Tibial artery (tissue), 4 donors: ENCODE data around the gene ANGPTL2.
A peak's percentile ranks its signal among the peaks of the same experiment; 100 is the strongest.

ENCODE experiments used
- DNase-seq, 2 donors: peaks; one replicate each; pipeline ENCODE4 v3.0.0-alpha.2; 2019
- H3K27ac ChIP-seq, 2 donors: fragments of 200-600 bp; sonication (generic) in 1 of 2; 1 replicate in 1 of 2; 2 replicates in 1 of 2; pipeline ENCODE4 v1.5.1; 2018 to 2019; ENCODE audit warnings: mild to moderate bottlenecking in 1 of 2
- H3K27me3 ChIP-seq, 2 donors: fragments of 200-600 bp; sonication (generic) in 1 of 2; one replicate each; pipeline versions ENCODE4 v1.5.1 to v1.6.0; 2016 to 2019
- H3K36me3 ChIP-seq, 3 donors: fragments of 200-600 bp; sonication (generic) in 2 of 3; one replicate each; pipeline ENCODE4 v1.5.1; 2016 to 2019; ENCODE audit warnings: mild to moderate bottlenecking in 2 of 3
- H3K4me1 ChIP-seq, 4 donors: fragments of 200-600 bp; sonication (generic) in 2 of 4; 1 replicate in 3 of 4; 2 replicates in 1 of 4; pipeline ENCODE4 v1.5.1; 2016 to 2019
- H3K4me3 ChIP-seq, 2 donors: fragments of 200-600 bp; sonication (generic) in 1 of 2; 1 replicate in 1 of 2; 2 replicates in 1 of 2; pipeline ENCODE4 v1.5.1; 2018 to 2019; ENCODE audit warnings: mild to moderate bottlenecking in 2 of 2
- H3K9me3 ChIP-seq, 3 donors: fragments of 200-600 bp; sonication (generic) in 1 of 3; one replicate each; pipeline ENCODE4 v1.5.1; 2016 to 2019
- intact Hi-C: fragments of 100-400 bp; cut with DNase I; formaldehyde crosslinking; loops from one replicate; pipeline ENCODE4 v1.15.0; 2023; ENCODE audit warnings: low total_unique reads
- TF ChIP-seq, protein P1 (sequence below), 2 experiments: fragments of 200-600 bp in 1 of 2; fragments of 450-650 bp in 1 of 2; IDR thresholded peaks; one replicate each; pipeline ENCODE4 v1.5.1; 2017 to 2019; ENCODE audit warnings: antibody characterized with exemption in 2 of 2, mild to moderate bottlenecking in 1 of 2, moderate library complexity in 1 of 2

Gene ANGPTL2

DNA sequence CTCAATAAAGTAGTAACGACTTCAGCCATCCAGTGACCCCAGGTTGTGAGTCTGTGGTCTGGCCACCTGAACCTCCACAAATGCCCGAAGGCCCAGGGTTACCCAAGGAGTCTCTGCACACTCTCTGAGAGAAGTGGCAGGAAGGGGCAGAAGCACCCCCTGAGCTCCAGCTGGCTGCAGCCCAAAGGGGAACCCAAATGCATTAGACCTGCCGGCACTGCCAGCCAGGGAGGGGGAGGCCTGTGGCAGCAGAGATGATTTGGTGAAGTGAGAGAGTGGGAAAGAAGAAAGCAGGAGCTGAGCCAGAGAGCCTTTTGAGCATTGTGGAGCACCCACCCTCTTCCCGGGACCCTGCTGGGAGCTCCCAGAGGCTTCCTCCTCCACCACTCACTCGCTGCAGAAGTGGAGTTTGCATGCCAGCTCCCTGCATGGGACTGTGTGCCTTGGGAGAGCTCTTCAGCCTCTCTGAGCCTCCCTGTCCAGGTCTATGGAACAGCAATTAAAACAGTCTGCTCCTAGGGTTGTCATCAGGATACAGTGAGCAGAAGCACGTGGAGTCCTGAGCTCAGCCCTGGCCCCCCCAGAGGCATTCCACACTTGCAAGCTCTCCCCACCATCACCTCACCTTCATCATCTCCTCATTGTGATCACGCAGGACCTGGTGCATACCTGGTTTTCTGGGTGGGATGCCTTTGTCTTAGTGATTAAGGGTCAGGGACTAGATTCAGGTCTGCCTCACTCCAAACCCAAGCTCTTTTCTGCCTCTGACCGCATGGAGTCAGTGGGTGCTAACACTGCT, 13.8 kb upstream of the ANGPTL2 start:
- peak in 1 of 2 donors; percentile 61 for DNase-seq
- TF ChIP-seq, protein P1, sequence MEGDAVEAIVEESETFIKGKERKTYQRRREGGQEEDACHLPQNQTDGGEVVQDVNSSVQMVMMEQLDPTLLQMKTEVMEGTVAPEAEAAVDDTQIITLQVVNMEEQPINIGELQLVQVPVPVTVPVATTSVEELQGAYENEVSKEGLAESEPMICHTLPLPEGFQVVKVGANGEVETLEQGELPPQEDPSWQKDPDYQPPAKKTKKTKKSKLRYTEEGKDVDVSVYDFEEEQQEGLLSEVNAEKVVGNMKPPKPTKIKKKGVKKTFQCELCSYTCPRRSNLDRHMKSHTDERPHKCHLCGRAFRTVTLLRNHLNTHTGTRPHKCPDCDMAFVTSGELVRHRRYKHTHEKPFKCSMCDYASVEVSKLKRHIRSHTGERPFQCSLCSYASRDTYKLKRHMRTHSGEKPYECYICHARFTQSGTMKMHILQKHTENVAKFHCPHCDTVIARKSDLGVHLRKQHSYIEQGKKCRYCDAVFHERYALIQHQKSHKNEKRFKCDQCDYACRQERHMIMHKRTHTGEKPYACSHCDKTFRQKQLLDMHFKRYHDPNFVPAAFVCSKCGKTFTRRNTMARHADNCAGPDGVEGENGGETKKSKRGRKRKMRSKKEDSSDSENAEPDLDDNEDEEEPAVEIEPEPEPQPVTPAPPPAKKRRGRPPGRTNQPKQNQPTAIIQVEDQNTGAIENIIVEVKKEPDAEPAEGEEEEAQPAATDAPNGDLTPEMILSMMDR (IDR thresholded peaks at IDR 0.05) = no peak
- Histone ChIP-seq H3K27ac (peak overlapping the region; percentile 77 to 82), H3K9me3 (no peaks in the 10 kb centered on the region), H3K4me1 (peaks cover 0 to 66% (median 58%) of the 10 kb centered on the region in 4 donors), H3K27me3 (no peaks in the 10 kb centered on the region), H3K4me3 (no peak overlapping the region), H3K36me3 (no peaks in the 10 kb centered on the region)
- intact Hi-C loops = no loop called here

DNA sequence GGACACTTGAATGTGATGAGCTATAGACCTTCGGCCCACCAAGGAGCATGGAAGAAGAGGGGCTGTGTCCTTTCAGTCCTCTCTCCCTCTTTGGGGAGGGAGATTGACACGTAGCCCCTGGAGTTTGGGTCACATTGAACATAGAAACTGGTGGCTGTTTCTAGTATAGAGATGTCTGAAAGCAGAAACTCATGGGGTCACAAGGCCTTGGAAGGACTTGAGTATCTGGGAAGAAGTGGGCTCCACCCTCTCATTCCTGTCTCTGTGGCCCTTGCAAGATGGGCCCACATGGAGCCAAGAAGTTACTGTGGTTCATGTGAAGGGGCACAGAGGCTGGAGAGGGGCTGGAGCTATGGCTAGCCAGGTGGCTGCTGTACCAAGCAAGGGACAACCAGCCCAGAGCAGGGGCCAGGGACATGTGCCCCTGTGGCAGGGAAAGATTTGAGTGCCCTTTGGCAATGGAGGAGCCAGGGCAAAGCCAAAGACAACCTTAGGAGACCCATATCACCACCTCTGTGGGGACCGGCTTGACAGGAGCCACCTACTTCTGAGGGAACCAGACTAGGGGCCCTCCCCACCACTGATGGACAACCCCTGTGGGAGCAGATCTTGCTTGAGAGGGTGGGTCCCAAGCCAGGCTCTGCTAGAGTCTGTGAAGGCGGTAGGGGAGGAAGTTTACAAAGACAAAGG, 12.8 kb upstream of the ANGPTL2 start:
- Histone ChIP-seq H3K27ac (peak overlapping the region; percentile 77 to 82), H3K4me1 (peaks cover 0 to 65% (median 51%) of the 10 kb centered on the region in 4 donors)

DNA sequence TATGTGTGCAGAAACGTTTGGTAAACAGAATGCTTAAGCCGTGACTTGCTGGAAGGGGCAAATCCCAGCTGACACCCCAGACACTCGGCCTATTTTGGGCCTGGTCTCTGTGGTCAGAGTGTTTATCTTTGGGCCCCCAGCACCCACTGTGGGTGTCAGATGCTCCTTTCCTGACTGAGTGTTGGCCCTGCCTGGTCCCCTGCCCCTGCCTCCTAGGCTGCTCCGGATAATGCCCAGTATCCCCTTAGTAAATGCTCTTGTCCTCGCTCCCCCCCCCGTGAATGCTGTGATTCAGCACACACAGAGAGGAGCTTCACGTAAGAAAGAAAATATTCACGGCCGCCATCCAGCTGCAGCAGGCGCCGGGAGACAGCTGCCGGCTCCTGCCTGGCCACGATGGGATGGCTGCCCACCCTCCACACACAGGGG, 11.3 kb upstream of the ANGPTL2 start:
- Histone ChIP-seq H3K27ac (peak overlapping the region; percentile 77 to 82), H3K27me3 (no peaks in the 10 kb centered on the region), H3K36me3 (no peaks in the 10 kb centered on the region), H3K4me3 (no peak overlapping the region), H3K9me3 (no peaks in the 10 kb centered on the region), H3K4me1 (peaks cover 0 to 76% (median 57%) of the 10 kb centered on the region in 4 donors)
- peak; percentile 71 to 81 for DNase-seq
- intact Hi-C loops = loop anchor here (5.0 kb wide), 1 partner anchor 54 kb away; no protein-coding TSS in a partner anchor
- TF ChIP-seq, protein P1 (IDR thresholded peaks at IDR 0.05) = no peak

More for the DNA sequence above, 12.8 kb upstream of the ANGPTL2 start:
- Histone ChIP-seq H3K9me3 (no peaks in the 10 kb centered on the region), H3K4me3 (no peak overlapping the region), H3K36me3 (no peaks in the 10 kb centered on the region), H3K27me3 (no peaks in the 10 kb centered on the region)
- TF ChIP-seq, protein P1 (IDR thresholded peaks at IDR 0.05) = no peak
- intact Hi-C loops = no loop called here
- DNase-seq = no peak

DNA sequence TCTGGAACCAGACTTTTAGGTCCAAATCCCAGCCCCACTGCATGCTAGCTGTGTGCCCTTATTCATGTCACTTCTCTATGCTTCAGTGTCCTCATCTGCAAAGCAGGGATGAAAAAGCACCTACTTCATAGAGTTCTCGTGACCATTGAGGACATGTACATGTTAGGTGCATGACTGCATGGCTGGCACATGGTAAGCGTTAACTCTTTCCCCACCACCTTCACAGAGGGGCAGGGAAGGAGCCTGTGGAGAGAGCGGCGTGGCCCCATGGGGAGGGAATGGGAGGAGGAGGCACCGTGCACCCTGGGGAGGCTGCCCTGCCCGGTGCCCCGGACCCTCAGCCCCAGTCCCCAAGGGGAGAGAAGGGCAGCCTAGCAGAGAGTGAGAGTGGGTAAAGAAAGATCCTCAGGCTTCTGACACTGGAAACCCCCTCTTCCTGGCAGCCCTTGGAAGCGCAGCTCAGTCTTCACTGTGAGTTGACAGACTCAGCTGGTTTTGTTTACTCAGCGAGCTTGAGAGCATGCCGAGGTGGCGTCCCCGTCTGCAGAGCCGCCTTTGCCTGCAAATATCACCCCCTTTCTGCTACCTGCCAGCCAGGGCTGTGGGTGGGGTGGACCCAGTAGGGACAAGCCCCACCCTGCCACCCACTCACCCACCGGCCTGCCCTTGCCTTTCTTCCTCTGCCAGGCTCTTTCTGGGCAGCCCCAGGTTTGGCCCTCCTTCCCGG, 10.6 kb upstream of the ANGPTL2 start:
- H3K36me3 ChIP-seq = no peaks in the 10 kb centered on the region
- H3K27me3 ChIP-seq = no peaks in the 10 kb centered on the region
- peak overlapping the region; percentile 77 to 82 for H3K27ac ChIP-seq
- peaks cover 0 to 83% (median 60%) of the 10 kb centered on the region in 4 donors for H3K4me1 ChIP-seq
- TF ChIP-seq, protein P1 (IDR thresholded peaks at IDR 0.05) = no peak
- intact Hi-C loops = loop anchor here (5.0 kb wide), 1 partner anchor 54 kb away; no protein-coding TSS in a partner anchor
- DNase-seq = no peak
- no peak overlapping the region for H3K4me3 ChIP-seq
- no peaks in the 10 kb centered on the region for H3K9me3 ChIP-seq

DNA sequence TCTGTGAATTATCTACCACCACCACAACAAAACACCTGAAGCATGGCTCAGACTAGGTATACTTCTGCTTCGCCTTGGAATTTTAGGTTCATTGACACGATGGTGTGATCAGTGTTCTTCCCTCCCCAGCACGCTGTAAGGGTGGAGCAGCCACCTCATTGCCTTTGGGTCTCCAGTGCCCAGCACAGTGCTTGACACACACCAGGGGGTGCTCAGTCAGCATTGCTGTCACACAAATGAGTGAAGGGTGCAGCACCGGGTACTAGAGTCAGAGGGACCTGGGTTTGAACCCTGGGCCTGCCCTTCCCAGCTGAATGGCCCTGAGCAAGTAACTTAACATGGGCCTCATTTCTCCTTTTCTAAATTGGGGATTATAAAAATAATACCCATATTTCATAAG, 9.9 kb upstream of the ANGPTL2 start:
- Histone ChIP-seq H3K27ac (peak overlapping the region; percentile 77 to 82), H3K36me3 (no peaks in the 10 kb centered on the region), H3K9me3 (no peaks in the 10 kb centered on the region), H3K27me3 (no peaks in the 10 kb centered on the region), H3K4me1 (peaks cover 0 to 85% (median 60%) of the 10 kb centered on the region in 4 donors), H3K4me3 (no peak overlapping the region)
- no peak for DNase-seq
- TF ChIP-seq, protein P1 (IDR thresholded peaks at IDR 0.05) = no peak
- intact Hi-C loops = loop anchor here (5.0 kb wide), 1 partner anchor 55 kb away; no protein-coding TSS in a partner anchor
